ENCODE measurements around the gene GPC6.

GPC6 gene

GRCh38 chr13:94140027-94140426 is 913.4 kb downstream of the GPC6 start:
- no peak for DNase-seq (ENCODE audit: low read depth in 2 of 3, low spot score in 2 of 3)

GRCh38 chr13:94140511-94140910 is 913.9 kb downstream of the GPC6 start:
- DNase-seq (ENCODE audit: low read depth in 2 of 3, low spot score in 2 of 3) = no peak

- DNase-seq (ENCODE audit: low read depth in 2 of 3, low spot score in 2 of 3) = no peak
Observed at GRCh38 chr13:94143624-94144350, 917.2 kb downstream of the GPC6 start.

GRCh38 chr13:94145966-94146365 is 919.4 kb downstream of the GPC6 start:
- DNase-seq (ENCODE audit: low read depth in 2 of 3, low spot score in 2 of 3) = no peak

GRCh38 chr13:94153586-94153985 is 927.0 kb downstream of the GPC6 start:
- DNase-seq (ENCODE audit: low read depth in 2 of 3, low spot score in 2 of 3) = no peak

GRCh38 chr13:94154367-94154766 is 927.8 kb downstream of the GPC6 start:
- no peak for DNase-seq (ENCODE audit: low read depth in 2 of 3, low spot score in 2 of 3)

GRCh38 chr13:94157705-94158218 is 931.2 kb downstream of the GPC6 start:
- no peak for DNase-seq (ENCODE audit: low read depth in 2 of 3, low spot score in 2 of 3)

- no peak for DNase-seq (ENCODE audit: low read depth in 2 of 3, low spot score in 2 of 3)
Observed at GRCh38 chr13:94160875-94161274, 934.3 kb downstream of the GPC6 start.

GRCh38 chr13:94162289-94162688 is 935.7 kb downstream of the GPC6 start:
- no peak for DNase-seq (ENCODE audit: low read depth in 2 of 3, low spot score in 2 of 3)

GRCh38 chr13:94163535-94163934 is 936.9 kb downstream of the GPC6 start:
- no peak for DNase-seq (ENCODE audit: low read depth in 2 of 3, low spot score in 2 of 3)

- no peak for DNase-seq (ENCODE audit: low read depth in 2 of 3, low spot score in 2 of 3)
Observed at GRCh38 chr13:94168783-94169453, 942.3 kb downstream of the GPC6 start.

GRCh38 chr13:94169454-94170144 is 943.0 kb downstream of the GPC6 start:
- no peak for DNase-seq (ENCODE audit: low read depth in 2 of 3, low spot score in 2 of 3)

GRCh38 chr13:94170145-94170571 is 943.6 kb downstream of the GPC6 start:
- DNase-seq (ENCODE audit: low read depth in 2 of 3, low spot score in 2 of 3) = no peak

GRCh38 chr13:94172416-94172815 is 945.8 kb downstream of the GPC6 start:
- no peak for DNase-seq (ENCODE audit: low read depth in 2 of 3, low spot score in 2 of 3)

GRCh38 chr13:94173312-94173854 is 946.8 kb downstream of the GPC6 start:
- DNase-seq (ENCODE audit: low read depth in 2 of 3, low spot score in 2 of 3) = no peak

- no peak for DNase-seq (ENCODE audit: low read depth in 2 of 3, low spot score in 2 of 3)
Observed at GRCh38 chr13:94174009-94174408, 947.4 kb downstream of the GPC6 start.

- DNase-seq (ENCODE audit: low read depth in 2 of 3, low spot score in 2 of 3) = no peak
Observed at GRCh38 chr13:94175076-94175475, 948.5 kb downstream of the GPC6 start.

GRCh38 chr13:94176561-94176960 is 950.0 kb downstream of the GPC6 start:
- DNase-seq (ENCODE audit: low read depth in 2 of 3, low spot score in 2 of 3) = no peak

GRCh38 chr13:94177041-94177440 is 950.4 kb downstream of the GPC6 start:
- no peak for DNase-seq (ENCODE audit: low read depth in 2 of 3, low spot score in 2 of 3)

- DNase-seq (ENCODE audit: low read depth in 2 of 3, low spot score in 2 of 3) = no peak
Observed at GRCh38 chr13:94178625-94179244, 952.1 kb downstream of the GPC6 start.

- DNase-seq (ENCODE audit: low read depth in 2 of 3, low spot score in 2 of 3) = no peak
Observed at GRCh38 chr13:94181461-94182107, 955.0 kb downstream of the GPC6 start.
